TTC549 (cell line): ENCODE measurements around the gene DYSF.

Experiments used
- FAIRE-seq: peaks from 2 replicates; lab custom pipeline; 2012; peaks lifted over from hg19 to GRCh38; lab: Jason Lieb, UNC

Gene DYSF

DNA sequence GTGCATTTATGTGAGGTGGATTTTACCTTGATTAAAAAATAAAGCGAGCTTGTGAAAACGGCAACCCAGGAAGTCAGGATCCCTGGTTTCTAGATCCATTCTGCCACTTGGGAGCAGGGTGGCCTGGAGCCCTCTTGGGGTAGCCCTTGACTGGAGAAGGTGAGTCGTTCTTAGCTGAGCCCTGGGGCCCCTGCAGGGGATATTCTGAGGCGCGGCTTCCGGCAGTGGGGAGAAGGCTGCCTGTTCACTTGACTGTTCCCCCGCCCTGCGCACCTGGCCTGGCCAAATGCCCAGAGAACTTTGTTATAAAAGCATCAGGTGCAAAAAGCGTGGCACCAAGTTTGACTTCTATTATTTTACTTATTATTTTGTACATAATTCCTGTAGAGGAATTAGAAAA lies 221.9 kb downstream of the DYSF start:
- FAIRE-seq, result no peak

DNA sequence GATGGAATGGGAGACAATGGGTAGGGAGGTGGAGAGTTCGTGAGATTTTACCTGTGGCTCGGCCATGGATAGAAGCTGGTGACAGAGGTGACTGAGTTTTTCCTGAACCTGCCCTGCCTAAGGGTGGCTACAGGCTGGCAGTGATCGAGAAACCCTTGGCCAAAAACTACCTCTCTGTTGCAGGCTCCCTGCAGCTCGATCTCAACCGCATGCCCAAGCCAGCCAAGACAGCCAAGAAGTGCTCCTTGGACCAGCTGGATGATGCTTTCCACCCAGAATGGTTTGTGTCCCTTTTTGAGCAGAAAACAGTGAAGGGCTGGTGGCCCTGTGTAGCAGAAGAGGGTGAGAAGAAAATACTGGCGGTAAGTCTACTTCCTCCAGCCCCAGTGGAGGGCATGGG lies 225.5 kb downstream of the DYSF start:
- no peak for FAIRE-seq

DNA sequence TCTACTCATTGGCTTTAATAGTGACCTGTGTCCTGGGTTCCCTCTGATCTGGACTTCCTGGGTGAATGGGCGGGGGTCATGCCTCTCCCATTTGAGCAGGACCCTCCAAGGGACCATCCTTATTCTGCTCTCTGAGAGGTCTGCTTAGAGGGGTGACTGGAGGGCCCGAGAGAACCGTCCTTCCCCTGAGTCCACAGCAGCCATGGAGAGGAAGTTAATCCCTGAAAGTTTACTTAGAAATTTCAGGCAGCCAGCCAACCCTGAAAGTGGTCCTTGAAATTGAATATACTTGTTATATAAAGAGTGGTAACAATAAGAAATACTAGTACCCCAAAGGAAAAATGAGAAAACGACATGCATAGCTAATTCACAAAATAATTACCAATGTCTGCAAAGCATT lies 226.1 kb downstream of the DYSF start:
- FAIRE-seq, result no peak

DNA sequence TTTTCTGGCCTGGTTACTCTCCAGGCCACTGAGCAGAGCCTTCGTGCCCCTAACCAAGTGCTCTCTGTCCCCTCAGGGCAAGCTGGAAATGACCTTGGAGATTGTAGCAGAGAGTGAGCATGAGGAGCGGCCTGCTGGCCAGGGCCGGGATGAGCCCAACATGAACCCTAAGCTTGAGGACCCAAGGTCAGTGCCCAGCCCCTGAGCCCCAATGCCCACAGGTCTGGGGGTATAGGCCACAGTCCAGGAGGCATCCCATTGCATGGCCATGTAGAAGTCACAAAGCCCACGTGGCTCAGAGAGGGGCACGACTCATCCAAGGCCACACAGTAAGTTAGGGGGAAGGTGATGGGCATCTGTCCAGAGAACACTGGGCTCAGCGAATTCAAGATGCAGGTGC lies 227.6 kb downstream of the DYSF start:
- FAIRE-seq, result no peak

DNA sequence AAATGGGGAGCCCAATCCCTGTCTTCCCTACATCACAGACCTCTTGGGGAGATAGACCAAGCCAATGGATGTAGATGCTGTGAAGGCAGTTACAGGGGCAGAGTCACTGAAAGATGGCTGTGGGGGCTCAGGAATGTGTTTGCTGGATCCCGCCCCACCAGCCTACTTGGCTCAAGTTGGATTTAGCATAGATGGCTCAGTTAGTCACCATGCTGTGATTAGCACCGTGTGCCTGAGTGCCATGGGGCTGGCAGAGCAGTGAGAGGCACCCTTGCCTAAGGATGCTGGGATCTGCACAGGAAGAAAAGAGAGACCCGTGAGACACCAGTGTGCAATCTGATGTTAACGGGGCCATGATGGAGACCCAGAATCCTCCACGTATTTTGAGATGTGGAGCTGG lies 228.3 kb downstream of the DYSF start:
- no peak for FAIRE-seq

DNA sequence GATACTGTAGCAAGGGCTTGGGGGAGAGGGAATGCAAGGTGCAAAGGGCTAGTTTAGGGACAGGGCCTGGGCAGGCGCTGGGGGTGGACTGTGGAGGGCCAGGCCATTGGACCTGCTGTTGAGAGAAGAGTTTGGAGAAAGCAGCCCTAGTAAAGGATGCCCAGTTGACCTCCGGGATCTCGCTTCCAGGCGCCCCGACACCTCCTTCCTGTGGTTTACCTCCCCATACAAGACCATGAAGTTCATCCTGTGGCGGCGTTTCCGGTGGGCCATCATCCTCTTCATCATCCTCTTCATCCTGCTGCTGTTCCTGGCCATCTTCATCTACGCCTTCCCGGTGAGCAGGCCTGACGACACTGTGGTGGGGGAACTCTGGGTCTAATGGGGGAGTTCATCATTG lies 229.0 kb downstream of the DYSF start:
- no peak for FAIRE-seq

DNA sequence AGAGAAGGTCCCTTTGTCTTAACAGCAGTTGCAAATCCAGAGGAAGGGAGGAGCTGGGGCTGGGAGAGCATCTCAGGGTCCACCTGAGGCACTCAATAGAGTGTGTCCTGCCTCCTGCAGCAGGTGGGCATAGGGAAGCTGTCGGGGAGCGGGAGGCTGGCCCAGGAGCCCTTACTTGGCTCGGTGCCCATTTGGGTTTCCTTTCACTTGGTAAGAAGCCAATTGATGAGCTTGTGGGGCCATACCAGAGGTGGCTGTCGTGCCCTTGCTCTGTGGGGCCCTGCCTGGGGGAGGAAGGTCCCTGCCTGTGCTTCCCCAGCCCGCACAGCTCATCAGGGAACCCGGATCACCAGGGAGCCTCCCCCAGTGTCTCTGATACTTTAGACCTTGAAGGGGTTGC lies 229.7 kb downstream of the DYSF start:
- no peak for FAIRE-seq

DNA sequence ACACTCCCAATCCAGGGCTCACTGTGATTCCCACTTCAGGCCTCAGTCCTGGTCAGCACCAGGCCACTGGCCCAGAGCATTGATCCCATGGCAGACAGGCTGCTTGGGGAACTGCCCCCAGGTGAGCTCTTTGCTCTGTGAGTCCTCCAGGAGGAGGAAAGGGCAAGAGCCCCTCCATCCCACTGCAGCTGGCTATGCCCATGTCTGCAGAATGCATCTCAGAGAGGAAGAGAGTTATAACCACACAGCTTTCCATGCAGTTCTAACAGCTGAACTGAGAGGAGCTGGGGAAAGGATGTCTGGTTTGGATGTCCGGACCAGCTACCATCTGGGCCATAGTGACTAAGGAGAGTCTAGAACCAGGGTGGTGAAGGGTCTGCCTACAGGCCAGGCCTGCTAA lies 230.3 kb downstream of the DYSF start:
- no peak for FAIRE-seq

DNA sequence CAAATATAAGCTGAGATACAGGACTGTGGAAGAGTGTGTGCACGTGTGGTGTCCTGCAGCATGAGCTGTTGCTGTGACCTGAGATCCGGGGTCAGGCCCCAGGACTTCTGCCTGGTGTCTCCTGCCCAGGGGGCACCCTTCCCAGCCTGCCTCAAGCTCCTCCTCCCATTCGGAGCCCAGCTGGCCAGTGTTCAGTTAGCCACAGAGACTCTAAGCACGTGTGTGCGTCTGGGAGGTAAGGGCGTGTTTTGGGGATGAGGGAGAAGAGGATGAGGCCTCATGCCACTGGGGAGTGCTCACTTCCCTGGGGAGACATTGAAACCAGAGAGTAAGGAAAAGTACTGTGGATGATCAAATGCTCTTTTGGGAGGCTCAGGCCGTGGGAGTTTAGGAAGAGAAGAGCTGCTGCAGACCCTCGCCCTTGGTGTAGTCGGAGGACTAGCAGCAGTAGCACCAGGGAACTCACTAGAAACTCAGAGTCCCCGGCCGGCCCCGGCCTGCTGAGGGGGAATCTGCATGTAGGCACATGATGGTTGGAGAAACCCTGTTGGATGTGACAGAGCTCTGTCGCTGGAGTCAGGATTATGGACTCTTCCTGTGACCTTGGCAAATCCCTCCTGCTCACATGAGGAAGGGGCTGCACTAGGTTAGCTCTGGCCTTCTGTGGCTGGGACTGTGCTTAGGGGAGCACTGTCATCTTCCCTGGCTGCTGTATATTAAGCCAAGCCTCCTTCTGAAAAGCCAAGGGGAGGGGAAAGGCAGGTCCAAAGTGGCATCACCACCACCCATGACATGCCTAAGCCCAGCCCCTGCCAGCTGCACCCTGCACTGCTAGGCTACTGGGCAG lies 231.1 kb downstream of the DYSF start:
- no peak for FAIRE-seq

DNA sequence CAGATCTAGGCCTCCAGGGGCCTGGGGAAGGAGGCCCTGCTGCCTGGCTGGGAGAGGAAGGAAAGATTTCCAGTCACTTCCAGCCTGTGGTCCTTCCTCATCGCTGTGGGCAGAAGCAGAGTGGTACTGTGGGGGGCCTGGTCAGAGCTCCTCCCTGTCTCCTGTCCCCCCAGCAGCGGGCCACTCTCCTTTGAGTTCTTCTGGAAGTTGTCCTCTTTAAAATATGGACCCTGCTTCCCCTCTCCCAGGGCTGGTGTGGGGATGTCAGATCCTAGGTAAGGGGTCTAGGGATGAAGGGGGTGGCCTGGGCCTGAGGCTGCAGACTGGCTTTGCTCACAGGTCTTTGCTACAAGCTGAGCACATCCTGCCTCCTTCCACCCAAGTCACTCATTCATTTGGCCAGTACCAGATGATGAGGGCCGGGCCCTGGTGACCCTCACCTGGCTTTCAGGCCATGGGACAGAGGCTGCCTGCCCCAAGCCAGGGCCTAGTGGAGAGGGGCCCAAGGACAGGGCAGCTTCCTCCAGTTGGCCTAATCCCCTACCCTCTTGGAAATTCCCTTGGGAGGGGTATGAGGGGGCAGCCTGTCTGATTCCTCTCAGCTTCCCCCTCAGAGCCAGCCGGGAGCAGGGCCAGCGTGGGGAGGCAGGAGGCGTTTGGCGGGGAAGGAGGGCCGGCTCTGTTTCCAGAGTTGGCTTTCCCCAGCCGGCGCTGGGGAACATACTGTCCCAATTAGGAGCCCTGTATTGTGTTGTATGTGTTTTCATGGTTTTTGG lies 231.9 kb downstream of the DYSF start:
- FAIRE-seq, result no peak

DNA sequence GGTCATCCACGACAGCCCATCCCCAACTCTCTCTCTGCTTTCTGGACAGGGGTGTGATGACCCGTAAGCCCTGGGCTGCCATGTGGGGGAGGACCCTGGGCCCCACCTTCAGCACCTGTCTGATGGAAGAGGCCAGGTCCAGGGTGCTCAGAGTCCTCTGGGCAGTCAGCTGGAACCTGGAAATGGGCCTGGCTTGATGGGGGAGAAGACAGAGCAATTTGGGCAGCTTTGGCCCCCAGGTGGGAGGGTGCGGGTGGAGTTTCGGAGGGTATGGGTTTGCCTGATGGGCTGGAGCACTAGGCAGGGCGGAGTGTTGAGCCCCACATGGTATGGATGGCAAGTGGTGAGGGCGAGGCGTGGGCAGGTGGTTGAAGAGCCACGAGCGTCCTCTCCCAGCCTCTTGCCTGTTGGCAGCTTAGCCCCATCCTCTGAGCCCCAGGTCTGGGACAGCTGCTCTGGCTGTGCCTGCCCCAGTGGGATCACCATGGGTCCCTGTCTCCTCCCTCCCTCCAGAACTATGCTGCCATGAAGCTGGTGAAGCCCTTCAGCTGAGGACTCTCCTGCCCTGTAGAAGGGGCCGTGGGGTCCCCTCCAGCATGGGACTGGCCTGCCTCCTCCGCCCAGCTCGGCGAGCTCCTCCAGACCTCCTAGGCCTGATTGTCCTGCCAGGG lies 232.7 kb downstream of the DYSF start:
- no peak for FAIRE-seq

DNA sequence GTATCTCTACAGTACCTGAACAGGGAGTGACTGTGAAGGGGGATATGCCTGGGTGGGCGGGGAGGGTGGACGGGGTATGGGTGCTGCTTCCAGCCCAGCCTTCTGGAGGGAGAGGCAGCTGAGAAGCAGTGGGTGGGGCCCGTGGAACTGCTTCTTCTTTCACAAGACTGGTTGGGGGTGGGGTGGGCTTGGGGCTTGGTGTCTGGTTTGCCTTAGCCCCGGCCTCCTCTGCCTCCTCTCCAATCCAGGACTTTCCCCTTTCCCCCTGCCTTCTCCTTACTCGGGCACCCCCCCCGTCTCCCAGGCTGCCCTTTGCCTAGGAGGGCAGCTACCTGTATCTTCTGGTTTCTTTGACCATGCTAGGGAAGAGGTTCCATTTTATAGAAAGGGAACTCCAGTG lies 233.4 kb downstream of the DYSF start:
- no peak for FAIRE-seq

DNA sequence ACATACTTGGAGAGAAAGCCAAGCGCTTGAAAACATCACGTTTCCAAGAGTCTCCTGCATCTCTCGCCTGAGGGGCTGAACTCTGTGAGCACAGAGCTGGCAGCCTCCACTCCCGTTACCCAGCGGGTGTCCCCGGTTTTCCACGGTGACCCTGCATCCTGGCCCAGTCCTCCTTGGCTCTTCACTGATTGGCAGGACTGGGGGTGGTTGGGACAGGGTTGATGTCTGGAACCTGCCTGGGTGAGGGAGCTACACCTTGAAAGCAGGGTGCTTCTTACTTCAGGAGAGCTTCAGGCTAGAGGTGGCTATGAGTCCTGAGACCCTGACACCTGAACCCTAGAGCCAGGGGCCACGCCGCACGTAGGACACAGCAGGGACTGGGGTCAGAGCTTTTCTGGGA lies 234.1 kb downstream of the DYSF start:
- no peak for FAIRE-seq

DNA sequence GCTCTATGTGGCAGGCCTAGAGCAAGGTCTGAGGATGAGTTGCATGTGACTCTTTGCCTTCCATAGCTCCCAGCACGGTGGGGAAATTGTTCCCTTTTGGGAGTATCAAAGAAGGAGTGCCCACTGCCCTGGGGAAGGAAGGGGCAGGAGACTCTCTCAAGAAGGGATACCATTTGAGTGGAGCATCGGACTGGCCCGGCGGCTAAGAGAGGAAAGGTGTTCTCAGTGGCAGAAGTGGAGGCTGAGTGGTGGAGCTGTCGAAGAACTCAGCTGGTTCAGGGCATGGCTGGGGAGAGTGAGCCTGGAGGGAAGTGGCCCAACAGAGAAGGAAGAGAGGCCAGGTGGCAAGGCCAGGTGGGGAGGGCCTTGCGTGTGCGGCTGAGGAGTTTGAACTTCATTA lies 235.2 kb downstream of the DYSF start:
- no peak for FAIRE-seq

DNA sequence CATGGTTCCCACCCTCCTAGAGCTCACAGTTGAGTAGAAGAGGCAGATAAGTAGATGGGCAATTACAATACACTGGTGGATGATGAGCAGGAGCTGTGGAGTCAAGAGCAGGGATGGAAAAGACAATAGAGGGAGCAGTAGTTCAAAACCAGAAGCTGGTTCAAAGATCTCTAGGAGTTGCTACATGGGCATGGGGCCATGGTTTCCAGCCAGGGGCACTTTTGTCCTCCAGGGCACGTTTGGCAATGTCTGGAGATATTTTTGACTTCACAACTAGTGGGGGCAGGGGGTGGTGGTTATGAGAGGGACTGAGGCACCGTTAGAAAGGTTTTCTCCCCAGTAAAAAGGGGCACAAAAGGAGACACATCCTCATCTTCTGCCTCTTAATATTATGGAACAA lies 236.0 kb downstream of the DYSF start:
- FAIRE-seq, result no peak

DNA sequence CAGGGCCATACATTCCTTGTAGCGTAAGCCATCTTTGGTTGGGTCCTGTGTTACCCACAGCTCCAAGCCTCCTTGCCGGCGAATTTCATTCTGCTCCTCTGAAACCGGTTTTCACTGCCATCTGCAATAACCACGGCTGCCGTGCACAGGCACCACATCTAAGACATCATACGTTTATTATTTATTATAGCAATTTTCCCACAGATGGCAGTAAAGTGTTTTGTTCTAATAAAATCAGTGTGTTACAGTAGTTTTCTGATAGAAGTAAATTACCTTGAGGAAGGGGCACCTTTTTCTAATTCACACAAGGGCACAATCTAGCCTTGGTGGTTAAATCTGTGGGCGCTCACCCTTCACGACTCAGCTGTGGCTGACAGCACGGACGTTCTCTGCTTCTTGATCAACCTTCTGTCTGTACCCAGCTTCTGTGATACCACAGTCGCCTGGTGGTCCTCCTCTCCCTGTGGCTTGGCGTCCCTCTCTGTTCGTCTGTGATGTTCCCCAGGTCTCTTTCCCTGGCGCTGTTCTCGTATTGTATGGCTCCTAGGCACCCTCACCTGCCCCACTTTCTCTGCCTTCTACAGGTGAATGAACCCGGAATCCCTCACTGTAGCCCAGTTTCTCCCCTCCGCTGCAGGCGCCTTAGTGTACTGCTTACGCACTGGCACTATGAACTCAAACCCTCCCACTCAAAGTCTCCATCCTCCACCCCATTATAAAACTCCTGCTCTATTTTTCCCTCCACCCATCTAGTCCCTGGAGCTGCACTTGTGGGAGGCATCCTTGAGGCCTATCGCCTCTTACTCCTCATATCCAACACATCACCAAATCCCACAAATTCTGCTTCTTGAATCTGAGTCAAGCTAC lies 236.8 kb downstream of the DYSF start:
- no peak for FAIRE-seq

DNA sequence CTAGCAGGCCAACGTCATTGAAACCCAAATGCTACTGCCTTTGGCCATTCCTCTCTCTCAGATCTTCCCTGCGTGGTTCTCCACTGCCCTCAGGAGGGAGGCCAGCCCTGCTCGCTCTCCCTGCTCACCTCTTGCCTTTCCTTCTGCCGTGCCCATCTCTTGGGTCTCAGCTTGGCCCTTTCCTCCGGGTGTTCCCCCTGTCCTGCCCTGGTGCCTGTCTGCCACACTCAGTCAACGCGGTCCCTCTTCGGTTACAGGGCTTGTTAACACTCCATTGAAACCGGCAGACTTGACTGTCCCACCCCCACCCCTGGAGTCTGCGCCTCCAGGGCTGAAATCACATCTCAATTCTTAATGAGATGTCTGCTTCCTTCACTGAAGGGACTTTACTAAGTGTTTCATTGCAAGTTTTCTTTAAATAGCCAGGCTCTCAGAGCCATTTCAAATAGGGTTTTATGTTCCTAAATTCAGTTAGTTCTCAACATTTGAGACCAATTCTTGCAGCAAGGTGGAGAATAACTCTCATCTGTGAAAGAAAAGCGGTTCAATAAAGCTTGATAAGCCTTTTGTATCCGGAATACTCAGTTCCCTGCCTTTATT lies 237.6 kb downstream of the DYSF start:
- no peak for FAIRE-seq

DNA sequence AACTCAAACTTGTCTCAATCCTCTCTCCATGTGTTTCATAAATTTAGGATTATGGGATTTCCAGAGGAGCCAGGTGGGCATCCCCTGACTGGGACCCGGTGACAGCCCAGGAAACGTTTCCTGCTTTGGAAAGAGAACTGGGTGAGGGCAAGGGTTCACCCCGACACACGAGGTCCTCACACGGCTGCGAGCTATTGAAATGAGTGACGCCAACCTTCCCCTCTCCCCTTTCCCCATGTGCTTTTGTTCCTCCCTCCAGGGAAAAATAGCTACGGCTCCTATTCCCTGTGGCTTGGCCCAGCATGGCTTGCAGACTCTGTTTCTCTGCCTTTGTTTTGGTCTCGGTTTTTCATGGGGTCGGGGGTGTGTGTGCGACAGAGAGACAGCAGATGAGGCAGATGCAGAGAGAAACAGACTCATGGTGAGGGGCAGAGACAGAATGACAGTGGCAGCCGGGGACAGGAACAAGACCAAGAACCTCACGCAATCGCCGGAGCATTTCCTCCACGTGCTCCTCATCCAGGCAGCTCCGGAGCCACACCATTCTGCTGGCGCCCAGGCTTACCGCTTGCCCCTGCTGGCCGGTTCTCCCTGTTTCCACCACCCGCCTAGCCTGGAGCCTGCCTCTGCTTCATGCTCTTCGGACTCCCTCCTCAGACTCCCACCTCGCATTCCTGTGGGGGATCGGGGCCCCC lies 238.5 kb downstream of the DYSF start:
- no peak for FAIRE-seq

DNA sequence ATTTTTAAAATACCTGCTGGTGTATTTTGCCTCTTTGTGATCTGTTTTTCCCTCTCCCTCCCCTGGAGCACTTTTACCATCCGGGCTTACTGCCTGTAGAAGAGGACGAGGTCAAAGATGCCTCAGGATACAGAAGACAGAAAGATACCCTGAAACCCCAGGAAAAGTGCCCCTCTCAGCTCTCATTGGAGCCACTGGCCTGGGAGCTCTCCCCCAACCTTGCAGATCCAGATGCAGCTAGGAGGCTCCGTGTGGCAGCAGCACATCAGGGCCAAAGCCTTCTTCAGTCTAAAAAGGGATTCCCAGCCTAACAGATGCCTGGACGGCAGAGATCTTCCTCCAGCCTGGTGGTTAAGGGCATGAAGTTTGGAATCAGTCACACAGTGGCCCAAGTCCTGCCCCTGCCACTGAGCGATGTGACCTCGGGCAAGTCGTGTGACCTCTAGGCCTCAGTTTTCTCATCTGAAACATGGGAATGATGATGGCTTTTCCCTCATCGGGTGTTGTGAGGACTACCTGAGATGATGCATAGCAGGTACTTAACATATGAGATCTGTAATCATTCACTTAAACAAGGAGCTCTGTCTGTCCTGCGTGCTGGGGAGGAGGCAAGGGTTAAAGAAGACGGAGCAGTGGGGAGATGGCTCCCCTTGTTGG lies 239.4 kb downstream of the DYSF start:
- FAIRE-seq, result no peak
